Progenitor cell of endocrine pancreas (in vitro differentiated cells): Measurements from ENCODE around the gene PIGH. TPM values are rescaled to one million over a fixed set of nuclear protein-coding genes. Genes with fewer than 3 reads are reported as not detected.
A peak's percentile ranks its signal among the peaks of the same experiment; 100 is the strongest.

Experiments used
- DNase-seq: peaks from one replicate; pipeline ENCODE4 v3.0.0; 2021; ENCODE audit warnings: low spot score; ENCODE audit not compliant: unreplicated experiment
- H3K27ac Mint-ChIP-seq: 2 replicates; pipeline ENCODE4 v1.8.0; 2021; ENCODE audit warnings: mild to moderate bottlenecking, moderate library complexity, mixed read lengths
- H3K27me3 Mint-ChIP-seq: 2 replicates; pipeline ENCODE4 v1.8.0; 2021; ENCODE audit warnings: mixed read lengths
- H3K36me3 Mint-ChIP-seq: 2 replicates; pipeline ENCODE4 v1.8.0; 2022; ENCODE audit warnings: mixed read lengths; ENCODE audit not compliant: insufficient read depth
- H3K4me1 Mint-ChIP-seq: 2 replicates; pipeline ENCODE4 v1.8.0; 2021; ENCODE audit warnings: low read depth, mixed read lengths
- H3K4me3 Mint-ChIP-seq: 2 replicates; pipeline ENCODE4 v1.8.0; 2021; ENCODE audit warnings: low read depth, mild to moderate bottlenecking, moderate library complexity, mixed read lengths
- H3K9me3 Mint-ChIP-seq: 2 replicates; pipeline ENCODE4 v1.8.0; 2021; ENCODE audit warnings: low read depth, mixed read lengths
- long read RNA-seq: library from polyadenylated mRNA; unstranded; transcript quantifications from one replicate; pipeline ENCODE4 v2.0.0, GENCODE V29; 2020
- total RNA-seq: library from RNA; stranded (reverse); gene quantifications from 2 replicates; pipeline ENCODE4 v1.2.1, GENCODE V29; 2021
- TF ChIP-seq, protein P1 (sequence below): fragments of 200-600 bp; sonication (generic); IDR thresholded peaks from one replicate; pipeline ENCODE4 v1.5.0; 2021; ENCODE audit warnings: antibody characterized with exemption, mild to moderate bottlenecking; ENCODE audit not compliant: unreplicated experiment

The PIGH gene, protein sequence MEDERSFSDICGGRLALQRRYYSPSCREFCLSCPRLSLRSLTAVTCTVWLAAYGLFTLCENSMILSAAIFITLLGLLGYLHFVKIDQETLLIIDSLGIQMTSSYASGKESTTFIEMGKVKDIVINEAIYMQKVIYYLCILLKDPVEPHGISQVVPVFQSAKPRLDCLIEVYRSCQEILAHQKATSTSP
- 18.9 and 22.0 TPM in 2 replicates for total RNA-seq
- long read RNA-seq, transcript PIGH-202 (4 exons, 594 nt) = minor isoform, 5 of 44 reads
- long read RNA-seq, transcript PIGH-201 (4 exons, 1,420 nt) = major isoform, 31 of 44 reads
- long read RNA-seq, partial matches to known transcripts = 0 of 44 reads
- long read RNA-seq, other reads (novel, unspliced or antisense) = 8 of 44 reads

DNA sequence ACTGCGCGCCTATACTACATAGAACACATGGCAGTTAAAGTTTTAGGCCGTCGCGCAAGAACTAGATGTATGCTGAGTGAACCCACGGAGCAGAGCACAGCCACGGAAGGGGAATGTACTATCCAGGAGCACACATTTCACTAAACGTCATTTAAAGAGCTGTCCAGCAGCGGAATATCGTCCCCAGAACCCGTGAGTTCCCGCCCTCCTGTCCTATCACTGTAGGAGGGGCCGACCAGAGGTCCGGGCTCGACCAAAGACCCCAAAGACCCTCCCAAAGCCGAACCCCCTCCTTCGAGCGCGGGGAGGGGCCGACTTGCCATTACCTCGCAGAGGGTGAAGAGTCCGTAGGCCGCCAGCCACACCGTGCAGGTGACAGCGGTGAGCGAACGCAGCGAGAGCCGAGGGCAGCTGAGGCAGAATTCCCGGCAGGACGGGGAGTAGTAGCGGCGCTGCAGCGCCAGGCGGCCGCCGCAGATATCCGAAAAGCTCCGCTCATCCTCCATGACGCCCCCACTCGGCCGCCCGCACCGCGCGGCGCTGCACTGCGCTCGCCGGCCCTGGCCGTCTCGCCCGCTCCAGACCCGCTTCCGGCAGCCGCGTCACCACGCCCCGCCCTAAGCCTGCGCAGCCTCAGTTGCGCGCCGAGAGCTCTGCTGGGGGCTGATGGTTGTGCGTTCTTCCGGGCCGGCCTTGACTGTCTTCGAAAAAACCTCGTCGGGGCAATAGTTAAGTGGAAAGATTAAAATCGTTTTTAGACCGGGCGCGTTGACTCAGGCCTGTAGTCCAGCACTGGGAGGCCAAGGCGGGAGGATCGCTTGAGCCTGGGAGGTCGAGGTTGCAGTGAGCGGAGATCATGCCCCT, at the start of gene PIGH:
Gene PIGH, minus strand, starts transcription at position 571 of the 864 bp plus-strand sequence. Its CDS starts 65 bp downstream, at position 506.
- no peaks in the 10 kb centered on the region for H3K27me3 Mint-ChIP-seq
- TF ChIP-seq, protein P1, sequence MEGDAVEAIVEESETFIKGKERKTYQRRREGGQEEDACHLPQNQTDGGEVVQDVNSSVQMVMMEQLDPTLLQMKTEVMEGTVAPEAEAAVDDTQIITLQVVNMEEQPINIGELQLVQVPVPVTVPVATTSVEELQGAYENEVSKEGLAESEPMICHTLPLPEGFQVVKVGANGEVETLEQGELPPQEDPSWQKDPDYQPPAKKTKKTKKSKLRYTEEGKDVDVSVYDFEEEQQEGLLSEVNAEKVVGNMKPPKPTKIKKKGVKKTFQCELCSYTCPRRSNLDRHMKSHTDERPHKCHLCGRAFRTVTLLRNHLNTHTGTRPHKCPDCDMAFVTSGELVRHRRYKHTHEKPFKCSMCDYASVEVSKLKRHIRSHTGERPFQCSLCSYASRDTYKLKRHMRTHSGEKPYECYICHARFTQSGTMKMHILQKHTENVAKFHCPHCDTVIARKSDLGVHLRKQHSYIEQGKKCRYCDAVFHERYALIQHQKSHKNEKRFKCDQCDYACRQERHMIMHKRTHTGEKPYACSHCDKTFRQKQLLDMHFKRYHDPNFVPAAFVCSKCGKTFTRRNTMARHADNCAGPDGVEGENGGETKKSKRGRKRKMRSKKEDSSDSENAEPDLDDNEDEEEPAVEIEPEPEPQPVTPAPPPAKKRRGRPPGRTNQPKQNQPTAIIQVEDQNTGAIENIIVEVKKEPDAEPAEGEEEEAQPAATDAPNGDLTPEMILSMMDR = peak; percentile 79
- DNase-seq = peak; percentile 88
- H3K36me3 Mint-ChIP-seq = peaks cover 6% of the 10 kb centered on the region
- H3K4me1 Mint-ChIP-seq = peaks cover 14% of the 10 kb centered on the region
- H3K9me3 Mint-ChIP-seq = no peaks in the 10 kb centered on the region
- H3K27ac Mint-ChIP-seq = peak within 1 kb of the TSS; percentile 96
- peak within 1 kb of the TSS; percentile 94 for H3K4me3 Mint-ChIP-seq

DNA sequence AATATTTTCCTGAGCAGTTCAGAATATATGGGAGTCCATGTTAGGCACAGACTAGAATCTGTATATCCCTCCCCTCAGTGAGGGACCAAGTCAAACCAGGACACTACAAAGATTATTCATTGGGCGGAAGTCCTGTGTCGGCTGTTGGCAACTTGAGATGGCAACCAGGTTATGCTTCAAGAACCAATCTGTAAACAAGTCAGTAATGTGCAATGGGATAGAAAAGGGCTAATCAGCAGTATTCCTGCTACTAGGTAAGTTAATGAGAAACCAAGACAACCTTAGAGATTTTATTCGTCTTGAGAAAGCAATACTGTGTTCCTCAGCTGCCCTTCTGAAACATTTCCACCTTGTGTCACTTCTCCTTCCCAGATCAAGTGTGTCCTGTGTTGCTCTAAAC, 46.1 kb upstream of the PIGH start:
- DNase-seq = no peak
- no peaks in the 10 kb centered on the region for H3K27me3 Mint-ChIP-seq
- no peak overlapping the region for H3K4me3 Mint-ChIP-seq
- H3K27ac Mint-ChIP-seq = no peak overlapping the region
- H3K4me1 Mint-ChIP-seq = no peaks in the 10 kb centered on the region
- TF ChIP-seq, protein P1 = no peak
- peaks cover 17% of the 10 kb centered on the region for H3K36me3 Mint-ChIP-seq
- H3K9me3 Mint-ChIP-seq = no peaks in the 10 kb centered on the region

DNA sequence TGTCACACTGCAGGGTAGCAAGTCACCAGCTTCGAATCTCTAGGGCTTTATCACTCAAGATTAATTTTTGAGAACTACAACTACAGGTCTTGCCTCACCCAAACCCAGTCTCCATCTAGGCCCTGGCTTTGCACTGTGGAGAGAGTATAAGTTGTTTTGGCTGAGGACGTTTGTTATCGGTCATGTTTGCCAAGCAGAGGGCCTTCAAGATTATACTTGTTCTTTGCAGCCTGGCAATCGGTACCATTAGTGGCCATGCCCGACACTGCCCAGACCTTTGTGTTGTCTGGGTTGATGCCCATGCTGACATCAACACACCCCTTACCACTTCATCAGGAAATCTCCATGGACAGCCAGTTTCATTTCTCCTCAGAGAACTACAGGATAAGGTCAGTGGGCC, 45.3 kb upstream of the PIGH start:
- H3K36me3 Mint-ChIP-seq = peaks cover 13% of the 10 kb centered on the region
- H3K27me3 Mint-ChIP-seq = no peaks in the 10 kb centered on the region
- DNase-seq = no peak
- no peaks in the 10 kb centered on the region for H3K9me3 Mint-ChIP-seq
- no peaks in the 10 kb centered on the region for H3K4me1 Mint-ChIP-seq
- H3K4me3 Mint-ChIP-seq = no peak overlapping the region
- TF ChIP-seq, protein P1 = no peak
- no peak overlapping the region for H3K27ac Mint-ChIP-seq

DNA sequence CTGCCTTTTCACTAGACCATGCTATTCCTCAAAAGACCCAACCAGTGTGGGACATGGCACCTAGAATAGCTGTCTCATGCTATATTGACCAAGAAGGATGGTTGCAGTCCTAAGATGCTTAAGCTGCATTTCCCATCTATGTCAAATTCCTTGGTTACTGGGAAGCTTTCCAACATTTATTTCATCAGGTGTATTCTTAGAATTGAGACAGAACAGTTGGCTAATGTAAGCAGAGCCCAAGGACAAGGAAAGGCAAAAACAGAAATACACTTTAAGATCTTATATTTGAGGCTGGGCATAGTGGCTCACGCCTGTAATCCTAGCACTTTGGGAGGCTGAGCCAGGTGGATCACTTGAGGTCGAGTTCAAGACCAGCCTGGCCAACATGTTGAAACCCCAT, 44.4 kb upstream of the PIGH start:
- no peak for DNase-seq
- Mint-ChIP-seq H3K36me3 (peaks cover 10% of the 10 kb centered on the region), H3K27ac (peak overlapping the region; percentile 20), H3K4me3 (no peak overlapping the region), H3K9me3 (no peaks in the 10 kb centered on the region), H3K27me3 (no peaks in the 10 kb centered on the region), H3K4me1 (no peaks in the 10 kb centered on the region)
- TF ChIP-seq, protein P1 = no peak

DNA sequence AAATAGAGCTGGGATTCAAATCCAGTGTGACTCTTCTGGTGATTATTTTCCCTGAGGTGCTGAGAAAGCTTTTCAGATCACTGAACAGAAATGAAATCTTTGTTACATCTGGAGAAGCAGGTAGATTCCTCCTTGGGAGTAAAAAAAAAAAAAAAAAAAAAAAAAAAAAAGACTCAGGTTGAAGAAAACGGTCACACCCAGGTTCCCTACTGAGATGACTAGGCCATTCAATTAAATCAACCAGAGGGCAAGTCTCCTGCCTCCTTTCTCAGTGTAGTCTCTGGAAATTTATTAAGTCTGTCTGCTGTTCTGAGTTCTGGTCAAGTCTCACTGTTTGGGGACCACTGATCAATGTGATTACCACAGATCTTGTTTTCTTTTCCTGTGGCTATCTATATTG, 43.6 kb upstream of the PIGH start:
- Mint-ChIP-seq H3K27me3 (no peaks in the 10 kb centered on the region), H3K27ac (peak overlapping the region; percentile 20)

More for the DNA sequence above, 43.6 kb upstream of the PIGH start:
- Mint-ChIP-seq H3K4me1 (no peaks in the 10 kb centered on the region), H3K36me3 (peaks cover 10% of the 10 kb centered on the region), H3K4me3 (no peak overlapping the region), H3K9me3 (no peaks in the 10 kb centered on the region)
- DNase-seq = no peak
- TF ChIP-seq, protein P1 = no peak
